ENCODE measurements around the gene ERFE.

DNA sequence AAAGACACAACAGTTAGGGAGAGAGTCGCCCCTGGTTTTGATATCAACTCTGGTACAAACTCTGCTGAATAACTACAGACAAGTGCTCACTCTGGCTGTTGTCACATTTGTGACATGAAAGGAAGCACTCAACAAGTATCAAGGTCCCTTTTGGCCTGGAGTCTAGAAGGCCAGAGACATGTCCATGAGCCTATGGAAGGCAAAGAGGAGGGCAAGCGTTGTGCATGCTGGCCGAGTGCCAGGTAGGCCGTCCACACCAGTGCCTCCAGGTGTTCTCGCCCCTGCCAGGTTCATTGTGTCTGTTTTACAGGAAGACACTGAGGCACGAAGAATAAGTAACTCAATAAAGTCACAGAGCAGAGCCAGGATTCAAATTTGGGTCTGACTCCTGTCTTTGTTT is 23.6 kb downstream of the ERFE start:
- TF ChIP-seq, protein P1, sequence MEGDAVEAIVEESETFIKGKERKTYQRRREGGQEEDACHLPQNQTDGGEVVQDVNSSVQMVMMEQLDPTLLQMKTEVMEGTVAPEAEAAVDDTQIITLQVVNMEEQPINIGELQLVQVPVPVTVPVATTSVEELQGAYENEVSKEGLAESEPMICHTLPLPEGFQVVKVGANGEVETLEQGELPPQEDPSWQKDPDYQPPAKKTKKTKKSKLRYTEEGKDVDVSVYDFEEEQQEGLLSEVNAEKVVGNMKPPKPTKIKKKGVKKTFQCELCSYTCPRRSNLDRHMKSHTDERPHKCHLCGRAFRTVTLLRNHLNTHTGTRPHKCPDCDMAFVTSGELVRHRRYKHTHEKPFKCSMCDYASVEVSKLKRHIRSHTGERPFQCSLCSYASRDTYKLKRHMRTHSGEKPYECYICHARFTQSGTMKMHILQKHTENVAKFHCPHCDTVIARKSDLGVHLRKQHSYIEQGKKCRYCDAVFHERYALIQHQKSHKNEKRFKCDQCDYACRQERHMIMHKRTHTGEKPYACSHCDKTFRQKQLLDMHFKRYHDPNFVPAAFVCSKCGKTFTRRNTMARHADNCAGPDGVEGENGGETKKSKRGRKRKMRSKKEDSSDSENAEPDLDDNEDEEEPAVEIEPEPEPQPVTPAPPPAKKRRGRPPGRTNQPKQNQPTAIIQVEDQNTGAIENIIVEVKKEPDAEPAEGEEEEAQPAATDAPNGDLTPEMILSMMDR (IDR thresholded peaks at IDR 0.05): no peak
- TF ChIP-seq POLR2AphosphoS5 (IDR thresholded peaks at IDR 0.05) (no peak), POLR2A (IDR thresholded peaks at IDR 0.05) (no peak)
